H1 (cell line): ENCODE data around the gene NUP43. TPM values are rescaled to one million over a fixed set of nuclear protein-coding genes. Genes with fewer than 3 reads are reported as not detected.
A peak's percentile ranks its signal among the peaks of the same experiment; 100 is the strongest.

Experiments
- CTCF ChIA-PET: fragments of 300-600 bp; sonication (Branson Sonifier 250); formaldehyde crosslinking; loops from one replicate; lab custom pipeline; 2021; ENCODE audit not compliant: partially characterized antibody; lab: Charles Lee
- POLR2A ChIA-PET: fragments of 300-600 bp; sonication (Branson Sonifier 250); formaldehyde crosslinking; loops from one replicate; lab custom pipeline; 2021; ENCODE audit warnings: inconsistent platforms; ENCODE audit not compliant: partially characterized antibody; lab: Charles Lee
- DNase-seq, 2 experiments: peaks; one replicate each; pipeline versions ENCODE4 v3.0.0 to v3.0.0-alpha.2; 2010 to 2022; ENCODE audit warnings: low spot score in 2 of 2, low read depth in 1 of 2, mixed read lengths in 1 of 2
- FAIRE-seq: peaks from 2 replicates; lab custom pipeline; 2011; peaks lifted over from hg19 to GRCh38; lab: Jason Lieb, UNC
- H2AFZ ChIP-seq: 2 replicates; pipeline ENCODE4 v1.8.1; 2012; ENCODE audit warnings: low read length, inconsistent platforms
- H2AK5ac ChIP-seq: 2 replicates; pipeline ENCODE4 v1.6.1; 2013; ENCODE audit warnings: low read depth, low read length
- H2BK120ac ChIP-seq: replicated peaks from 2 replicates; pipeline ENCODE3; 2013; ENCODE audit warnings: low read depth, low read length, inconsistent platforms
- H2BK12ac ChIP-seq: 2 replicates; pipeline ENCODE4 v1.6.1; 2013; ENCODE audit warnings: low read depth, low read length
- H2BK15ac ChIP-seq: 2 replicates; pipeline ENCODE4 v1.6.1; 2013; ENCODE audit warnings: low read length
- H2BK20ac ChIP-seq: 2 replicates; pipeline ENCODE4 v1.6.1; 2013; ENCODE audit warnings: low read length
- H2BK5ac ChIP-seq: 2 replicates; pipeline ENCODE4 v1.6.1; 2013; ENCODE audit warnings: low read depth, low read length
- H3K14ac ChIP-seq: 2 replicates; pipeline ENCODE4 v1.6.1; 2013; ENCODE audit warnings: inconsistent platforms; ENCODE audit not compliant: insufficient read length
- H3K18ac ChIP-seq: 2 replicates; pipeline ENCODE4 v1.6.1; 2013; ENCODE audit warnings: low read length; ENCODE audit errors: extremely low read depth
- H3K23ac ChIP-seq: 2 replicates; pipeline ENCODE4 v1.6.1; 2013; ENCODE audit warnings: inconsistent platforms; ENCODE audit not compliant: insufficient read length
- H3K23me2 ChIP-seq: 2 replicates; pipeline ENCODE4 v1.6.1; 2013; ENCODE audit warnings: low read depth, low read length
- H3K27ac ChIP-seq: 2 replicates; pipeline ENCODE4 v1.6.1; 2011; ENCODE audit warnings: low read depth, low read length, inconsistent platforms
- H3K27me3 ChIP-seq, 4 experiments: replicated peaks in 1 of 4; 1 replicate in 1 of 4; 2 replicates in 3 of 4; pipeline versions ENCODE4 v1.6.1 to v1.8.1; 2011 to 2013; ENCODE audit warnings: low read length in 3 of 4, mild to moderate bottlenecking in 3 of 4, inconsistent platforms in 2 of 4, mixed read lengths in 2 of 4, moderate library complexity in 1 of 4; ENCODE audit not compliant: control insufficient read depth in 3 of 4, insufficient read depth in 3 of 4; ENCODE audit errors: extremely low read depth in 1 of 4
- H3K36me3 ChIP-seq, 4 experiments: 2 replicates each; pipeline versions ENCODE4 v1.6.1 to v1.8.1; 2011 to 2013; ENCODE audit warnings: mild to moderate bottlenecking in 4 of 4, low read length in 3 of 4, moderate library complexity in 2 of 4, control low read depth in 1 of 4, inconsistent platforms in 1 of 4; ENCODE audit not compliant: insufficient read depth in 4 of 4, control insufficient read depth in 2 of 4
- H3K4ac ChIP-seq: replicated peaks from 2 replicates; pipeline ENCODE3; 2013; ENCODE audit warnings: low read length, low read depth, mixed read lengths, inconsistent platforms; ENCODE audit not compliant: insufficient read length
- H3K4me1 ChIP-seq, 4 experiments: replicated peaks in 1 of 4; 1 replicate in 1 of 4; 2 replicates in 3 of 4; pipeline versions ENCODE4 v1.6.1 to v1.8.1; 2011 to 2013; ENCODE audit warnings: low read length in 3 of 4, inconsistent platforms in 2 of 4, mixed read lengths in 1 of 4; ENCODE audit not compliant: insufficient read depth in 4 of 4, control insufficient read depth in 3 of 4
- H3K4me2 ChIP-seq, 2 experiments: 2 replicates each; pipeline versions ENCODE4 v1.6.1 to v1.8.1; 2011 to 2013; ENCODE audit warnings: low read depth in 2 of 2, low read length in 2 of 2, control low read depth in 1 of 2, inconsistent platforms in 1 of 2, mild to moderate bottlenecking in 1 of 2; ENCODE audit not compliant: insufficient read depth in 1 of 2
- H3K4me3 ChIP-seq, 4 experiments: fragments of 200-600, 300-600 bp in 1 of 4; sonication (generic), shearing (Covaris generic), sonication (Bioruptor Twin) in 1 of 4; 2 replicates each; pipeline versions ENCODE4 v1.5.1 to v1.8.1; 2011 to 2016; ENCODE audit warnings: low read length in 4 of 4, low read depth in 3 of 4, control low read depth in 2 of 4, inconsistent platforms in 2 of 4, mild to moderate bottlenecking in 2 of 4, mixed read lengths in 1 of 4, moderate library complexity in 1 of 4; ENCODE audit not compliant: insufficient read depth in 2 of 4; ENCODE audit errors: extremely low read depth in 1 of 4
- H3K56ac ChIP-seq: replicated peaks from 2 replicates; pipeline ENCODE3; 2013; ENCODE audit warnings: low read depth, mild to moderate bottlenecking, mixed read lengths, low read length, inconsistent platforms; ENCODE audit not compliant: insufficient read length
- H3K79me1 ChIP-seq: 2 replicates; pipeline ENCODE4 v1.6.1; 2013; ENCODE audit warnings: low read depth, low read length, control low read depth
- H3K79me2 ChIP-seq, 2 experiments: 2 replicates each; pipeline versions ENCODE4 v1.6.1 to v1.8.1; 2012 to 2013; ENCODE audit warnings: low read length in 2 of 2, mild to moderate bottlenecking in 2 of 2, inconsistent platforms in 1 of 2; ENCODE audit not compliant: insufficient read depth in 2 of 2, control insufficient read depth in 1 of 2
- H3K9ac ChIP-seq, 4 experiments: replicated peaks in 1 of 4; 1 replicate in 1 of 4; 2 replicates in 3 of 4; pipeline versions ENCODE4 v1.6.1 to v1.8.1; 2011 to 2013; ENCODE audit warnings: low read depth in 3 of 4, low read length in 3 of 4, control low read depth in 2 of 4, mild to moderate bottlenecking in 2 of 4, moderate library complexity in 2 of 4, inconsistent platforms in 1 of 4; ENCODE audit errors: extremely low read depth in 1 of 4
- H3K9me3 ChIP-seq, 2 experiments: 2 replicates each; pipeline versions ENCODE4 v1.6.1 to v1.8.1; 2012 to 2013; ENCODE audit warnings: mild to moderate bottlenecking in 2 of 2, moderate library complexity in 2 of 2, control low read depth in 1 of 2, inconsistent platforms in 1 of 2, low read depth in 1 of 2, low read length in 1 of 2, mixed read lengths in 1 of 2; ENCODE audit not compliant: insufficient read depth in 2 of 2
- H4K20me1 ChIP-seq, 2 experiments: replicated peaks in 1 of 2; 2 replicates each; pipeline versions ENCODE3 to v1.8.1; 2011 to 2013; ENCODE audit warnings: inconsistent platforms in 2 of 2, low read length in 2 of 2, mild to moderate bottlenecking in 1 of 2; ENCODE audit not compliant: insufficient read depth in 2 of 2, control insufficient read depth in 1 of 2
- H4K5ac ChIP-seq: 2 replicates; pipeline ENCODE4 v1.6.1; 2013; ENCODE audit warnings: low read length, low read depth, mixed read lengths, inconsistent platforms; ENCODE audit not compliant: insufficient read length
- H4K8ac ChIP-seq: 2 replicates; pipeline ENCODE4 v1.8.0; 2013; ENCODE audit warnings: mild to moderate bottlenecking, moderate library complexity, low read length, inconsistent platforms; ENCODE audit not compliant: insufficient read depth; ENCODE audit errors: extremely low read depth
- H4K91ac ChIP-seq: replicated peaks from 2 replicates; pipeline ENCODE3; 2013; ENCODE audit warnings: low read length, mixed read lengths, inconsistent platforms; ENCODE audit not compliant: insufficient read length
- FOSL1 ChIP-seq: IDR thresholded peaks from 2 replicates; pipeline ENCODE4 v1.6.1; 2011; ENCODE audit warnings: mild to moderate bottlenecking, low read depth, low read length, moderate library complexity; ENCODE audit not compliant: insufficient read depth
- JUN ChIP-seq: IDR thresholded peaks from 2 replicates; pipeline ENCODE4 v1.6.1; 2011; ENCODE audit warnings: low read depth, mild to moderate bottlenecking, improper control_type of control experiment, low read length
- POLR2AphosphoS5 ChIP-seq: IDR thresholded peaks from 2 replicates; pipeline ENCODE4 v1.6.1; 2011; ENCODE audit warnings: low read depth, low read length
- RAD21 ChIP-seq, 2 experiments: IDR thresholded peaks in 1 of 2; conservative IDR thresholded peaks in 1 of 2; 2 replicates each; pipeline ENCODE4 v1.6.1; 2011; ENCODE audit warnings: low read depth in 2 of 2, low read length in 2 of 2, improper control_type of control experiment in 1 of 2, inconsistent platforms in 1 of 2, mild to moderate bottlenecking in 1 of 2, moderate library complexity in 1 of 2
- SAP30 ChIP-seq: fragments of 300-600 bp; sonication (generic); IDR thresholded peaks from 2 replicates; pipeline ENCODE4 v1.7.1; 2012; ENCODE audit warnings: low read length, moderate library complexity, mild to moderate bottlenecking, inconsistent platforms; ENCODE audit not compliant: insufficient read depth, insufficient replicate concordance
- TAF1 ChIP-seq: IDR thresholded peaks from 2 replicates; pipeline ENCODE4 v1.6.1; 2011; ENCODE audit warnings: mild to moderate bottlenecking, low read depth, low read length
- TAF7 ChIP-seq: optimal IDR thresholded peaks from 2 replicates; pipeline ENCODE3; 2011; ENCODE audit warnings: low read depth, mild to moderate bottlenecking, inconsistent platforms, low read length, moderate library complexity, borderline replicate concordance
- TEAD4 ChIP-seq: IDR thresholded peaks from 2 replicates; pipeline ENCODE4 v1.6.1; 2012; ENCODE audit warnings: low read depth, low read length, inconsistent platforms, mixed read lengths
- WGBS, 2 experiments: shearing (Covaris generic) in 1 of 2; methylation state at CpG; one replicate each; pipeline versions ENCODE4 v1.1.6 to v1.1.7; 2013 to 2015; ENCODE audit warnings: low lambda C conversion rate in 2 of 2, mixed read lengths in 2 of 2, inconsistent platforms in 1 of 2, low coverage in 1 of 2, missing lambda C conversion rate in 1 of 2; ENCODE audit not compliant: insufficient replicate concordance in 2 of 2, insufficient coverage in 1 of 2, insufficient read length in 1 of 2; ENCODE audit errors: extremely low coverage in 1 of 2, missing lambda C conversion rate in 1 of 2; 5-methylcytosine and 5-hydroxymethylcytosine counted together
- polyA plus RNA-seq, 7 experiments: library from polyadenylated mRNA; depleted of rRNA in 3 of 7; stranded (reverse) in 5 of 7; unstranded in 2 of 7; fragments of >200 nt in 5 of 7; fragments of 200-250 nt in 2 of 7; gene quantifications; 1 replicate in 5 of 7; 2 replicates in 1 of 7; 4 replicates in 1 of 7; pipeline versions ENCODE4 v1.2.1 to v1.2.3, GENCODE V29; 2011 to 2013; ENCODE audit warnings: missing spikeins in 2 of 7, mixed read lengths in 2 of 7
- total RNA-seq: library from RNA; stranded (reverse); fragmentation: NEBNext Ultra II Directional; extraction: Animal tissue kit (Norgen Biotek cat#: 25700); gene quantifications from 2 replicates; pipeline ENCODE4 v1.2.1, GENCODE V29; 2021
- TF ChIP-seq, protein P1 (sequence below): IDR thresholded peaks from 2 replicates; pipeline ENCODE4 v1.6.1; 2011; ENCODE audit warnings: low read depth, mild to moderate bottlenecking, low read length; ENCODE audit not compliant: insufficient read depth

The NUP43 gene
- total and polyA plus RNA-seq, 2 of the 8 experiments (the other 6 are each of a cell fraction or from before 2014, with no cell fraction given) = 25.2 to 83.4 TPM

DNA sequence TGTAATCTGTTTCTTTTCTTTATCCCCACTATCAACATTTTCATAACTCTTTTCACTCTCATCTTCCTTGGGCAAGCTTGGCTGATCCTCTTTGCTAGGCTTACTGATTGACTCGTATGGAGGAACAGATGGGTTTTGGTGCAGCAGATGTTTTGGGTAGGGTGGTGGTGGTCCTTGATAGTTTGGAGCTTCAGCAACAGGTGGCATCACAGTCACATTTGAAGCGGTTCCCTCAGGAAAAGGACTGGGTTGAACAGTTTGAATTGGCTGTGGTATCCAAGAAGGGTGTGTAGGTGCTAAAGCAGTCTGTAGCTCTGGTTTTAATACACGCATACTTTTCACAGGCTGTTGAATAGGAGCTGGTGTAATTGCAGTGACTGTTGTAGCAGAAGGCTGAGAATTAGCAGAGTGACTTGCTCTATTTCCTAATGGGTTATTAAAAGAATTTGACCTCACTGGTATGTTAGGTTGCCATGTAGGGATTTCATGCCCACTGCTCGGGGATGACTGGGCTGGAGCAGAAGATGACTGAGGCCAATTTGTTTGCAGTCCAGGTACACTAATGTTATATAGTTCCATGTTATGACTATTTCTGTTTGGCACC is 63.0 kb downstream of the NUP43 start:
- Histone ChIP-seq H2BK12ac (no peak overlapping the region), H4K5ac (no peak overlapping the region), H3K36me3 (peaks cover 0 to 33% (median 17%) of the 10 kb centered on the region in 4 experiments; a peak in 6 of 8 replicates), H2AFZ (no peak overlapping the region), H4K91ac (no peak overlapping the region), H2BK20ac (no peak overlapping the region), H3K23me2 (no peaks in the 10 kb centered on the region), H4K20me1 (peaks cover 0 to 7% of the 10 kb centered on the region in 2 experiments), H2BK5ac (no peak overlapping the region), H3K4ac (no peak overlapping the region), H3K18ac (no peak overlapping the region), H2BK15ac (no peak overlapping the region), H3K4me2 (no peak overlapping the region), H3K4me3 (no peak overlapping the region), H3K4me1 (no peaks in the 10 kb centered on the region; a peak in 1 of 7 replicates), H3K27ac (no peak overlapping the region), H3K9me3 (no peaks in the 10 kb centered on the region), H3K79me1 (no peaks in the 10 kb centered on the region), H3K27me3 (no peaks in the 10 kb centered on the region), H3K79me2 (peaks cover 0 to 11% of the 10 kb centered on the region in 2 experiments; a peak in 1 of 4 replicates), H3K23ac (no peak overlapping the region), H3K56ac (peak overlapping the region; percentile 12), H3K14ac (no peak overlapping the region), H3K9ac (no peak overlapping the region), H2AK5ac (no peak overlapping the region), H4K8ac (no peak overlapping the region), H2BK120ac (no peak overlapping the region)
- CTCF ChIA-PET = interaction anchor here (0.5 to 1.3 kb wide), 3 partner anchors 10 to 527 kb away, joined by 4 to 6 read pairs (median 4); no protein-coding TSS in a partner anchor
- WGBS, 2 experiments = 96% methylated on average over 4 of the region's 4 CpGs; no CpG with 5 or more reads in 1 of the 2 experiments
- POLR2A ChIA-PET = interaction anchor here (0.8 to 1.2 kb wide), 3 partner anchors 11 to 63 kb away, joined by 3 to 4 read pairs (median 4); partner anchors contain the start of gene NUP43
- DNase-seq (no peak), FAIRE-seq (no peak)
- TF ChIP-seq POLR2AphosphoS5 (no peak), SAP30 (no peak), TAF1 (no peak), JUN (no peak), TEAD4 (no peak), TAF7 (no peak), RAD21 (IDR thresholded peaks at IDR 0.05 in 1 of 2, conservative IDR thresholded peaks at IDR 0.05 in 1 of 2; ENCODE audit: low read depth in 2 of 2, low read length in 2 of 2) (no peak), FOSL1 (no peak)
- TF ChIP-seq, protein P1, sequence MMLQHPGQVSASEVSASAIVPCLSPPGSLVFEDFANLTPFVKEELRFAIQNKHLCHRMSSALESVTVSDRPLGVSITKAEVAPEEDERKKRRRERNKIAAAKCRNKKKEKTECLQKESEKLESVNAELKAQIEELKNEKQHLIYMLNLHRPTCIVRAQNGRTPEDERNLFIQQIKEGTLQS = no peak
